Esophagus squamous epithelium (tissue), 4 donors: ENCODE measurements around the gene PRKCD.

Source experiments
- POLR2A ChIP-seq, 4 donors: fragments of 450-650 bp; IDR thresholded peaks; one replicate each; pipeline ENCODE4 v1.6.1; 2017; ENCODE audit warnings: antibody characterized with exemption in 4 of 4, mild to moderate bottlenecking in 4 of 4, moderate library complexity in 3 of 4
- TF ChIP-seq, protein P1 (sequence below), 6 experiments: fragments of 450-650 bp in 4 of 6; fragments of 200-600 bp in 2 of 6; sonication (generic) in 2 of 6; IDR thresholded peaks; one replicate each; pipeline ENCODE4 v1.5.1; 2016 to 2019; ENCODE audit warnings: antibody characterized with exemption in 6 of 6, mild to moderate bottlenecking in 4 of 6, moderate library complexity in 4 of 6

DNA sequence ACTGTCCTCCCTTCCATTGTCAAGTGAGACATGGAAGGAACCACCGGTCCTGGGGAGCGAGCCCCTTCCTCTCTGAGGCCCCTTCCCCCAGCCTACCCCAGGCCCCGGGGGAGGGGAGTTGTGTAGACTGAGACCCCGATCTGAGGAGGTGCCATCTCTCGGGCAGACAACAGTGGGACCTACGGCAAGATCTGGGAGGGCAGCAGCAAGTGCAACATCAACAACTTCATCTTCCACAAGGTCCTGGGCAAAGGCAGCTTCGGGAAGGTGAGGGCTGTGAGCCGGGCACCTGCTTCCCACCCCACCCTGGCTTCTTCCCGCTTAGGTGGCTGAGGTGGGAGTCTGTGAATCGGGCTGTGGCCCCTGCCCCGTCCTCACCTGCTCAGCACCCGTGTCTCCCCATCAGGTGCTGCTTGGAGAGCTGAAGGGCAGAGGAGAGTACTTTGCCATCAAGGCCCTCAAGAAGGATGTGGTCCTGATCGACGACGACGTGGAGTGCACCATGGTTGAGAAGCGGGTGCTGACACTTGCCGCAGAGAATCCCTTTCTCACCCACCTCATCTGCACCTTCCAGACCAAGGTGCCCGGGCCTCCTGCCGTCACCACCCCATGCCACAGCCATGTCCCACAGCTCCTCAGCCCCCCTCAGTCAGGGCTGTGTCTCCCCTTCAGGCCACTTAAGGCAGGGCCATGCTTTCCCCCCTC lies 24.9 kb downstream of the PRKCD start:
- TF ChIP-seq, protein P1, sequence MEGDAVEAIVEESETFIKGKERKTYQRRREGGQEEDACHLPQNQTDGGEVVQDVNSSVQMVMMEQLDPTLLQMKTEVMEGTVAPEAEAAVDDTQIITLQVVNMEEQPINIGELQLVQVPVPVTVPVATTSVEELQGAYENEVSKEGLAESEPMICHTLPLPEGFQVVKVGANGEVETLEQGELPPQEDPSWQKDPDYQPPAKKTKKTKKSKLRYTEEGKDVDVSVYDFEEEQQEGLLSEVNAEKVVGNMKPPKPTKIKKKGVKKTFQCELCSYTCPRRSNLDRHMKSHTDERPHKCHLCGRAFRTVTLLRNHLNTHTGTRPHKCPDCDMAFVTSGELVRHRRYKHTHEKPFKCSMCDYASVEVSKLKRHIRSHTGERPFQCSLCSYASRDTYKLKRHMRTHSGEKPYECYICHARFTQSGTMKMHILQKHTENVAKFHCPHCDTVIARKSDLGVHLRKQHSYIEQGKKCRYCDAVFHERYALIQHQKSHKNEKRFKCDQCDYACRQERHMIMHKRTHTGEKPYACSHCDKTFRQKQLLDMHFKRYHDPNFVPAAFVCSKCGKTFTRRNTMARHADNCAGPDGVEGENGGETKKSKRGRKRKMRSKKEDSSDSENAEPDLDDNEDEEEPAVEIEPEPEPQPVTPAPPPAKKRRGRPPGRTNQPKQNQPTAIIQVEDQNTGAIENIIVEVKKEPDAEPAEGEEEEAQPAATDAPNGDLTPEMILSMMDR (IDR thresholded peaks at IDR 0.05): no peak
- TF ChIP-seq POLR2A (IDR thresholded peaks at IDR 0.05): no peak
